ENCODE results near the gene PTCD2.

DNA sequence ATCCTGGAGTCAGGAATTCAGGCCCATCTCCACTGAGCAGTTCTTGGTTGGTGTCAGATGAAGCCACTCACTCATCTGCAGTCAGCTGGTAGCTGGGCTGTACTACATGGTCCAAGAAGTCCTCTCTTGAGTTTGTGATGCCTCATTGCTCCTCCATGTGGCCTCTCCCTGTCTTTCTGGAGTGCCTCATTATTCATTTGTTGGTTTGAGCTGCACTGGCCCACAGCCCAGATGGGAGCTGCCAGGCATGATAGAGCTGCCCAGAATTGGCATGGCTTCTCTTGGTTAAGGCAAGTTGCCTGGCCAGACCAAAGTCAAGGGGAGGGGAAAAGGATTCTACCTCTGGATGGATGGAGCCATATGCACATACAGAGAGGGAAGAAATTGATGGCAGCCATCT lies 8.0 kb downstream of the PTCD2 start:
- TF ChIP-seq CTCF (conservative IDR thresholded peaks at IDR 0.05; ENCODE audit: low read length) (no peak), EZH2phosphoT487 (IDR thresholded peaks at IDR 0.05; ENCODE audit: borderline replicate concordance, low read depth, low read length) (no peak)
